ENCODE results near the gene CTAGE9.

Gene CTAGE9

DNA sequence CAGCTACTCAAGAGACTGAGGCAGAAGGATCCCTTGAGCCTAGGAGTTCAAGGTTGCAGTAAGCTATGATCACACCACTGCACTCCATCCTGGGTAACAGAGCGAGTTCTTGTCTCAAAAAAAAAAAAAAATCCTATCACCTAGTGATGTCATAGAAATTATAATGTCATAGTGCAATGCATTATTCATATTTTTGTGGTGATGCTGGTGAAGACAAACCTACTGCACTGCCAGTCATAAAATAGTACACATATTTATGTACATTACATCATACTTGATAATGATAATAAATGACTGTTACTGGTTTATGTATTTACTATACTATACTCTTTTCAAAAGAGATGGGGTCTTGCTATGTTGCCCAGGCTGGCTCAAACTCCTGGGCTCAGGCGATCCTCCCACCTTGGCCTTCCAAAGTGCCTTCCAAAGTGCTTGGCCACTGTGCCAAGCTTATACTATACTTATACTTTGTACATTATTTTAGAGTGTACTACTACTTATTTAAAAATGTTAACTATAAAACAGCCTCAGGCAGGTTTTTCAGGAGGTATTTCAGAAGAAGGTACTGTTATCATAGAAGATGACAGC lies 47.1 kb downstream of the CTAGE9 start:
- no peak for DNase-seq

DNA sequence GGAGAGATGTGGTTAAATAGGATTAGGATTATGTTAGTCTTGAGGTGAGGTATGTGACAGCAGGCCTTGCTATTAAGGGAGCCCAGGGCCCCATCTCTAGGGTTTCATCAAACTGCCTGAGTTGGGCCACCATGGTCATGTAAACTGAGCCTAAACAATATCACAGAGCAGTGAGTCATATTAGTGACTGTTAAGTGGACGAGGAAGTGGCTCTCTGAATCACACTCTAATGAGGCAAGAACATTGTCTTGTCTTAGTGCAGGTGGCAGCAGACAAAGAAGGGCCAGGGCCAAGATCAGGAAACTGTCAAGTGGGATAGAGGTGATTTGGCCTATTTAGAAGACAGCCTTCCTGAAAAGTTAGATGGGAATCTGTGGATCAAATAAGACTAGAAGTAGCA lies 50.6 kb downstream of the CTAGE9 start:
- no peak for DNase-seq
